Smooth muscle cell (in vitro differentiated cells): ENCODE measurements around the gene AATK. TPM values are rescaled to one million over a fixed set of nuclear protein-coding genes. Genes with fewer than 3 reads are reported as not detected.

ENCODE experiments used
- DNase-seq: peaks from one replicate; lab custom pipeline; 2025; ENCODE audit not compliant: unreplicated experiment; lab: John Stamatoyannopoulos, UW
- H2AFZ ChIP-seq: fragments of 200-600 bp; sonication (generic); 2 replicates; pipeline ENCODE4 v1.6.0; 2016; ENCODE audit warnings: antibody characterized with exemption, low read depth, mild to moderate bottlenecking
- H3F3A ChIP-seq: fragments of 200-600 bp; sonication (generic); 2 replicates; pipeline ENCODE4 v1.6.0; 2017; ENCODE audit warnings: antibody characterized with exemption, low read depth
- H3K27ac ChIP-seq: fragments of 200-600 bp; sonication (generic); 2 replicates; pipeline ENCODE4 v1.5.1; 2016; ENCODE audit warnings: low read depth, mild to moderate bottlenecking
- H3K27me3 ChIP-seq: fragments of 200-600 bp; sonication (generic); 2 replicates; pipeline ENCODE4 v1.6.1; 2016; ENCODE audit warnings: low read depth, mild to moderate bottlenecking
- H3K36me3 ChIP-seq: fragments of 200-600 bp; sonication (generic); 2 replicates; pipeline ENCODE4 v1.5.1; 2016; ENCODE audit warnings: low read depth
- H3K4me1 ChIP-seq: fragments of 200-600 bp; sonication (generic); 2 replicates; pipeline ENCODE4 v1.5.1; 2016; ENCODE audit warnings: low read depth
- H3K4me2 ChIP-seq: fragments of 200-600 bp; sonication (generic); 2 replicates; pipeline ENCODE4 v1.6.0; 2016; ENCODE audit warnings: mild to moderate bottlenecking
- H3K4me3 ChIP-seq: fragments of 200-600 bp; sonication (generic); 2 replicates; pipeline ENCODE4 v1.5.1; 2016; ENCODE audit warnings: mild to moderate bottlenecking
- H3K79me2 ChIP-seq: fragments of 200-600 bp; sonication (generic); 2 replicates; pipeline ENCODE4 v1.6.0; 2016; ENCODE audit warnings: low read depth, mild to moderate bottlenecking
- H3K9ac ChIP-seq: fragments of 200-600 bp; sonication (generic); 2 replicates; pipeline ENCODE4 v1.6.0; 2016; ENCODE audit warnings: low read depth
- H3K9me3 ChIP-seq: fragments of 200-600 bp; sonication (generic); replicated peaks from 2 replicates; pipeline ENCODE4 v1.5.1; 2016; ENCODE audit warnings: low read depth
- H4K20me1 ChIP-seq: fragments of 200-600 bp; sonication (generic); 2 replicates; pipeline ENCODE4 v1.6.0; 2016; ENCODE audit warnings: low read depth
- CTCF ChIP-seq: fragments of 200-600 bp; sonication (generic); IDR thresholded peaks from 2 replicates; pipeline ENCODE4 v1.5.1; 2017; ENCODE audit warnings: borderline replicate concordance, mild to moderate bottlenecking, antibody characterized with exemption; ENCODE audit not compliant: insufficient read depth, poor library complexity, severe bottlenecking
- WGBS: methylation state at CpG from one replicate; pipeline ENCODE4 v1.1.7; 2016; ENCODE audit warnings: low lambda C conversion rate; 5-methylcytosine and 5-hydroxymethylcytosine counted together
- polyA plus RNA-seq: library from polyadenylated mRNA; unstranded; fragments of >200 nt; fragmentation: Nextera tagmentation; extraction: Ambion mirVana; gene quantifications from 2 replicates; pipeline ENCODE4 v1.2.1, GENCODE V29; 2016
- total RNA-seq: library from RNA; depleted of rRNA; stranded (reverse); fragments of >200 nt; gene quantifications from 2 replicates; pipeline ENCODE4 v1.2.3, GENCODE V29; 2014

Gene AATK
- total and polyA plus RNA-seq, 2 experiments from 2014 or later, result 0.61 to 0.67 TPM

- Histone ChIP-seq H3F3A (no peaks in the 10 kb centered on the region), H3K4me1 (no peaks in the 10 kb centered on the region), H3K4me2 (no peak overlapping the region), H3K9me3 (no peaks in the 10 kb centered on the region), H3K27me3 (no peaks in the 10 kb centered on the region), H2AFZ (no peak overlapping the region), H3K9ac (no peak overlapping the region), H3K4me3 (no peak overlapping the region), H3K79me2 (no peaks in the 10 kb centered on the region), H4K20me1 (peaks cover 78% of the 10 kb centered on the region), H3K36me3 (no peaks in the 10 kb centered on the region), H3K27ac (no peak overlapping the region)
- no peak for DNase-seq
- no peak for TF ChIP-seq CTCF
- 90% methylated on average over 27 of the region's 27 CpGs for WGBS
Observed at GRCh38 chr17:81083125-81083765, 82.8 kb downstream of the AATK start.

- 96% methylated on average over 31 of the region's 33 CpGs for WGBS
- no peaks in the 10 kb centered on the region for H3F3A ChIP-seq
- H2AFZ ChIP-seq, result no peak overlapping the region
- no peaks in the 10 kb centered on the region for H3K36me3 ChIP-seq
- H3K9me3 ChIP-seq, result no peaks in the 10 kb centered on the region
- no peak overlapping the region for H3K4me3 ChIP-seq
- no peak for TF ChIP-seq CTCF
- peaks cover 85% of the 10 kb centered on the region for H4K20me1 ChIP-seq
- H3K79me2 ChIP-seq, result no peaks in the 10 kb centered on the region
- no peak overlapping the region for H3K4me2 ChIP-seq
- H3K27ac ChIP-seq, result no peak overlapping the region
- no peaks in the 10 kb centered on the region for H3K4me1 ChIP-seq
- DNase-seq, result no peak
- H3K9ac ChIP-seq, result no peak overlapping the region
- no peaks in the 10 kb centered on the region for H3K27me3 ChIP-seq
Observed at GRCh38 chr17:81082177-81083073, 83.6 kb downstream of the AATK start.

DNA sequence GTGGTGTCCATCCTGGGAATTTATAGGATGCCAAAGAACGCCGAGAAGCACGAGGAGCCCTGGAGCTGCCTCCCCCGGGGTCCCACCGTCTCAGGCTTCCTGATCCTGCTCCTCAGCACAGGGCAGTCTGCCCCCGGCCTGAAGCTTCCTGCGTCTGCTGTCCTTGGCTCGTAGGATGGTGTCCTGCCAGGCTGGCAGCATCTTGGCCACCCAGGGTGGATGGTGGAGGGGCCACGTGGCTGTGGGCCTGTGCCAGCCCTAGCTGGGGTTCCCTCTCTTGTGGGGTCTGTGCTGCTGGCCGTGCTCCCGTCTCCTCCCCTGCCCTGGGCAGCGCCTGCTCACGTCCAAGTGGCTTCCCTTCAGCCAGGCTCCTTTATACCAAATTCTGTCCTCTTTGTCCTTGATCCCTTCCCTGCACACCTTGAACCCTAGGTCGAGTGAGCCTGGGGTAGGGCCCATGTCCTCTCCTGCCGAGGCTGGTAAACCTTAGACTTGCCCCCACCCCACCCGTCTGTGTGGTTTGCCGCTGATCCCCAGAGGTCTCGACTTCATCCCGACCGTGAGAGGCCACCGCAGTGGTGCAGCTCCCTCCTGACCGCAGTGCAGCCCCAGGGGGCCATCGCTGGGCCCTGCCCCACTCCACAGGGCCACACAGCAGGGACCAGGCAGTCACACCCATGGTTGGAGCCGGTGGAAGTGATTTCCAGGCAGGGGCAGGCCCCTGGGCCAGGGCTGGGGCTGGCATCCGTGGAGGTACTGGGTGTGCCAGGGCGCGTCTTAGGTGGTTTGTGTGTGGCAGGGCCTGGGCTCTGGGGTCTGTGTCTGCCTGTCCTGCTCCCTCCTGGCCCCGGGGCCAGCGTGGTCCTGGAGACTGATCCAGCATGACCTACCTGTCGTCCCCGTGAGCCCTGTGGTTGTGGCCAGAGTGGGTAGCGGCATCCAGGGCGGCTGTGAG is 84.5 kb downstream of the AATK start:
- Histone ChIP-seq H3K9ac (no peak overlapping the region), H3K4me1 (no peaks in the 10 kb centered on the region), H4K20me1 (peaks cover 87% of the 10 kb centered on the region), H3F3A (no peaks in the 10 kb centered on the region), H3K4me3 (no peak overlapping the region), H3K79me2 (no peaks in the 10 kb centered on the region), H2AFZ (no peak overlapping the region), H3K27ac (no peak overlapping the region), H3K9me3 (no peaks in the 10 kb centered on the region), H3K36me3 (no peaks in the 10 kb centered on the region), H3K27me3 (no peaks in the 10 kb centered on the region), H3K4me2 (no peak overlapping the region)
- WGBS, result 97% methylated on average over 33 of the region's 33 CpGs
- no peak for TF ChIP-seq CTCF
- no peak for DNase-seq
